Fibroblast of the aortic adventitia (primary cell): ENCODE measurements around the gene FASTKD2. TPM values are rescaled to one million over a fixed set of nuclear protein-coding genes. Genes with fewer than 3 reads are reported as not detected.
A peak's percentile ranks its signal among the peaks of the same experiment; 100 is the strongest.
"Not testable (repeated sequence)": the region's sequence is repeated elsewhere in the genome, so short reads cannot be mapped to it uniquely, and the experiment has no call there.

Source experiments
- DNase-seq: peaks from one replicate; pipeline ENCODE4 v3.0.0-alpha.2; 2010; ENCODE audit warnings: low read depth
- H3K4me3 ChIP-seq: 2 replicates; pipeline ENCODE4 v1.5.1; 2011; ENCODE audit warnings: low read depth, mild to moderate bottlenecking, control low read depth, low read length, moderate library complexity
- total RNA-seq: library from RNA; depleted of rRNA; stranded (reverse); fragments of >200 nt; gene quantifications from 2 replicates; pipeline ENCODE4 v1.2.3, GENCODE V29; 2012; ENCODE audit warnings: low replicate concordance
- TF ChIP-seq, protein P1 (sequence below): IDR thresholded peaks from 2 replicates; pipeline ENCODE4 v1.5.1; 2011; ENCODE audit warnings: mild to moderate bottlenecking, low read length, control low read depth, inconsistent platforms; ENCODE audit not compliant: insufficient read depth

FASTKD2 gene
- total RNA-seq, 1 donor = 56.1 TPM

DNA sequence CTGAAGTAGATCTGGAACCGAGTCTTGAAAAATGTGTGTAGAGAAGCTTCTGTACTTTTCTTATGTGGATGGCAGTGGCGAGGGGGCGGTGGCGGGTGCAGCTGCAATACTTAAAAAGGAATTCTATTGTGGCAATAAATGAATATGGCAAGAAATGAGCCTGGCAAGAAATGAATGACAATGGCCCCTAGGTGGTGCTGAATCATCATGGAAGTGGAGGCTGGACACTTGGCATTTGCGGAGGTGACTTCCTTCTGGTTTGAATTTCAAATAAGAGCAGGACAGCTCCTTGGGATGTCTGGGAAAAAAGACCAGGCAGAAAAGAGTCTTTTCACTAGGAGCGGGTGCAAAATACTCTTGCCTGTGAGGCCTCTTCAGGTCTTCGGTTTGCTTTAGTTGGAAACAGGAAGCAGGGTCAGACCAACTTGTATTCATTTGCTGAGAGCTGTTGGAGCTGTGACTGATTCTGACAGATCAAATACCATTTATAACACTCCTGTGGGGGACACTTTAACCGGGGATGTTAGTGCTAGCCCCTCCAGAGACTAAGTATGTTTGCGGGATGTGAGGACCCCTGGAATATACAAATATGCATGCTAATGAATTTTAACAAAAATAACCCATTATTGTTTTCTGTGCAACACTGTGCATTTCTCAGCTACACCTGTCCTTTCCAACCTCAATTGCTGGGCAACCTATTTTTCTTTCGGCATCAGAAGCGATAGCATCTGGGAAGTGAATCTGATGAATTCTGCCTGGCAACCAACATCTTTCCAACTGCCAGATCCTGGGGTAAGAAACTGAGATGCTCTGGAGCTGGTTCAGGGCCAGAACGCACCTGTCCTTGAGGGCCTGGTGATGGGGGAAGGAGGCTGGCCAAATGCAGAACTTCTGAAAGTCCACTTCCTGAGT lies 35.4 kb downstream of the FASTKD2 start:
- peak; percentile 90 for DNase-seq
- H3K4me3 ChIP-seq = no peak overlapping the region
- TF ChIP-seq, protein P1, sequence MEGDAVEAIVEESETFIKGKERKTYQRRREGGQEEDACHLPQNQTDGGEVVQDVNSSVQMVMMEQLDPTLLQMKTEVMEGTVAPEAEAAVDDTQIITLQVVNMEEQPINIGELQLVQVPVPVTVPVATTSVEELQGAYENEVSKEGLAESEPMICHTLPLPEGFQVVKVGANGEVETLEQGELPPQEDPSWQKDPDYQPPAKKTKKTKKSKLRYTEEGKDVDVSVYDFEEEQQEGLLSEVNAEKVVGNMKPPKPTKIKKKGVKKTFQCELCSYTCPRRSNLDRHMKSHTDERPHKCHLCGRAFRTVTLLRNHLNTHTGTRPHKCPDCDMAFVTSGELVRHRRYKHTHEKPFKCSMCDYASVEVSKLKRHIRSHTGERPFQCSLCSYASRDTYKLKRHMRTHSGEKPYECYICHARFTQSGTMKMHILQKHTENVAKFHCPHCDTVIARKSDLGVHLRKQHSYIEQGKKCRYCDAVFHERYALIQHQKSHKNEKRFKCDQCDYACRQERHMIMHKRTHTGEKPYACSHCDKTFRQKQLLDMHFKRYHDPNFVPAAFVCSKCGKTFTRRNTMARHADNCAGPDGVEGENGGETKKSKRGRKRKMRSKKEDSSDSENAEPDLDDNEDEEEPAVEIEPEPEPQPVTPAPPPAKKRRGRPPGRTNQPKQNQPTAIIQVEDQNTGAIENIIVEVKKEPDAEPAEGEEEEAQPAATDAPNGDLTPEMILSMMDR = peak; percentile 69

DNA sequence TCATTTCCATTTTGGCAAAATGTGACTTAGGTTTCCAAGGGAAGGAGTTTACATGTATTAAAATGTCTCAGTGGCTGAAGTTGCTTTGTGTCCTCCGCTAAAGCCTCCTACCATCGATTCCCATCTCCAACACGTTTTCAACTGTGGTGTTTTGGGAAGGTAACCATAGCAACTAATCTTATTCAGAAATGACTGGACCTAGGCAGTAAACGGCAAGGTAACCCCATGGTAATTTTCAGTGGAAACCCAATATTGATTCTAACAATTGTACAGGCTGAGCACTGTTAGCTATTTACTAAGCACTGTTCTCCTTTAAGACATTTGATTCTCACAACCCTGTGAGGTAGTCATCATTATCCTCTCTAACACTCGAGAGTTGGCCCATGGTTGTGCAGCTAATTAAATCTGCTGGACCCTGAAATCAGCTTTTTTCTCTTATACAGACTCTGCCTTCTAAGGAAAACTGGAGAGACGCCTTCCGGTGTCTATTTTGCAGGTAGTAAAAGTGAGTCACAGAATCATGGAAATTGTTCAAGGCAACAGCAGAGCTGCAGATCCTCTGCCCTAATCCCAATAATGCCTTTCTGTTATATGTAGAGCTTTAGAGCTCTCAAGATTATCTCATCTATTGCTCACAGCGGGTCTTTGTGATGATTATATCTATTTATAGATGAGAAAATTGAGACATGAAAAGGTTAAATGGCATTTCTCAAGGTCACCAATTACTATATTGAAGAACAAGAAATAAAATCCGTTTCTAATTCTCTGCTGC lies 36.2 kb downstream of the FASTKD2 start:
- no peak overlapping the region for H3K4me3 ChIP-seq
- TF ChIP-seq, protein P1 = no peak
- DNase-seq = no peak

DNA sequence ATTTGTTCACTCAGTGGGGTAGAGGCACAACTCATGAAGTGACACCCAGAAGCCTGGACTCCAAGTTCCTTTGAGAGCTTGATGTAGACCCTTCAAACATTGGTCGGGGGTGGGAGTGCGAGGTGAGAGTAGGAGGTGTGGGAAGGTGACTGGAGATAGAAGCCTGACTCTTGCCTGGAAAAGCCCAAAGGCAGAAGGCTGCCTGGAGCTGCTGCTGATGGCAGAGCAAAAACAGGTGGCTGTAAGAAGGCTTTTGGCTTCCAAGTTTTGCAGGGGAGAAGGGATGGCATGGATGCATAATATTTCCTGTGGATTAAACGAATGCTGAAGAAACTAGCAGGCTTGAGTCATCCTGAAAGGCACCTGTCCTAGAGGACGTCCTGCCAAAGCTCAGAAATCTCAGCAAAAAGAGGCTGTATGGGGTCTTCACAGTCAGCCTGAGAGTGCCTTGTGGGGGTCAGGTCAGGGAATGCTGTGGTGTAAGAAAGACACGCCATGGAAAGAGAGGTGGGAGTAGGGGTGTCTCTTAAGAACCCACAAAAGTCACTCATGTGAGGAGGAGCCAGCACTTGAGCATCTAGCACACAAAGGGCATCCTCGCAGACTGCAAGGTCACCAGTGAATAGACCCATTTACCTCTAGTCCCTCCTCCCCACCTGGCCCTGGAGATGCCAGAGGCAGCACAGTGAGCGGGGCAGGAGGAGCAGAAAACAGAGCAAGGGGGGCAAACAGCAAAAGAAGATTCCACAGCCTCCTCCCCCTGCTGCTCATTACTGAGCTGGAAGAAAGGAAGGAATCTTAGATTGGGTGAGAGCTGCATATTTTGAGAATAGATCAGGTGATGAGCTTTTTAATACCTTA lies 37.5 kb downstream of the FASTKD2 start:
- DNase-seq = no peak
- H3K4me3 ChIP-seq = no peak overlapping the region
- TF ChIP-seq, protein P1 = no peak

DNA sequence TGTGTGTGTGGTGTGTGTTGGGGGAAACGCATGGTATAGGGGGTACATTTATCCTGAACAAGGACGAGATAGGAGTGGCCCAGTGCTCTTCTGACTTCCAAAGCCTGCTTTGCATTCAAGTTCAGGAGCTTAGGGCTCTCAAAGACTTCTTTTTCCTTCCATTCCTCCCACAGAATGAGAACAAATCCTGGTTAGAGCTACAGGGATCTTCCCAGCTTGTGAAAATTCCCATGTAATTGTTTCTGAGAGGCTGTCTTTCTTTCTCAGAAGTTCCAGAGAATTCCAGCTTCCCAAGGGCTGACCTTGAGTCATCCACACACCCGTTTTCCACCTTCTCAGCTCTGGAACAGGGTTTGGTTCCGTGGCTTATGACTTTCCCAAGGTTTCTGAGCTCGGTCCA lies 38.9 kb downstream of the FASTKD2 start:
- DNase-seq = peak; percentile 58
- no peak overlapping the region for H3K4me3 ChIP-seq

DNA sequence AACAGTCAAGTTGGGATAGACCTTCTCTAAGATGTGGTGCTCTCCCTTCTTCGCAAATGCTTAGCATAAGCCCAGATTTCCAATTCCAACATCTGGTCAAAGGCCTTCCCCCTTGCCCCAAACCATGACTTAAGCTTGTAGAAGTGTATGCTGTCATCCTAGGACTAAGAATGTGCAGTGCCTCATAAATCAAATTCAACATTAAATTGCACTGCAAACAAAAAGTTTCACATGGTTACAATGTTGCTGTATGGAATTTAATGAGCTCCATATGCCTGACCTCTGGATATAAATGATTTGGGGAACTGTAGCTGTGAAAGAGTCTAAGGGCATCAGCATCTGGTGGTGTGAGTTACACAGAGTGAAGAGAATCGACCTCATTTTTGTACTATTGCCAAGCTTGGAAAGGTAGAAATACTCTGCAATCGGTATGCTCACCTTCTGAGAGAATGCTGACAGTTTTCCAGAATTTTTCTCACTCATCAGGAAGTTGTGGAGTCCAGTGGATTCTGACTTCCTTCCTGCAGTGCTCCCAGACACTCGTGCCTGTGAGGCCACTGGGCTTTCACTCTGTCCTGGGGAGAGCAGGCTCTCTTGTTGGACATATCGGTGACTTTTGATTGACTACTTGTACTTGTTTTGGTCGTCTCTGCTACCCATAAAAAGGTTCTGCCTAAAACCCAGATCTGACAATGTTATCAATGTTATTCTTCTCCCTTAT lies 40.6 kb downstream of the FASTKD2 start:
- H3K4me3 ChIP-seq = no peak overlapping the region
- peak; percentile 50 for DNase-seq
- TF ChIP-seq, protein P1 = no peak

More for the DNA sequence above, 38.9 kb downstream of the FASTKD2 start:
- TF ChIP-seq, protein P1 = no peak

DNA sequence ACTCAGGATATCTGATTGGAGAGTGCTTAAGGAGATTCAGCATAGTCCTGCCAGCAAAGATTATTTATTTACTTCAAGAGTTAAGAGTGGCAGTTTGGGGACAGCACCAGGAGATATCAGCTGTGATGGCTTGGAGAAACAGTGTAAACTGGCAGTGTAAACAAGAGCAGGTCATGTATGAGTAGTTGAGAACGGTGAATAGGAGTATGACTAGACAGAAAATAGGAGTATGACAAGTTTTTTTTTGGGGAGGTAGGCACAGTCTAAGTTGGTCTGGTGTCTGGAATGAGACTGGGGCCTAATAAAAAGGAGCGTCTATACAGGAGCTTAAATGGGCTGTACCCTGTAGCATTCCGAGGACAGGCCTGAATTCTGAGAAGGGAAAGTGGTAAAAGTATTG lies 42.2 kb downstream of the FASTKD2 start:
- not testable (repeated sequence) for H3K4me3 ChIP-seq, DNase-seq

DNA sequence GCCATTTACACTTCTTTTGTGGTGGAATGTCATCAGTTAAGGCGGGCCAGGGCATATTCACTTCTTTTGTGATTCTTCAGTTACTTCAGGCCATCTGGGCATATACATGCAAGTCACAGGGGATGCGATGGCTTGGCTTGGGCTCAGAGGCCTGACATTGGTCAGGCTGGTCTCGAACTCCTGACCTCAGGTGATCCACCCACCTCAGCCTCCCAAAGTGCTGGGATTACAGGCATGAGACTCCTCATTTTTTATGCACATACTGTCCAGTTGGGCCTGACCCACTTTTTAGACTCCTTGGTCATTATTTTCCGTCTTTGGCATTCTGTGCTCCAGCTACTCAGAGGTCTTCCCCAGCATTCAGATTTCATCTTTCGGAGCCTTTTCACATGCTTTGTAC lies 47.1 kb downstream of the FASTKD2 start:
- not testable (repeated sequence) for DNase-seq, H3K4me3 ChIP-seq
